HFFc6 (cell line): Measurements from ENCODE around the gene BACH2. TPM values are rescaled to one million over a fixed set of nuclear protein-coding genes. Genes with fewer than 3 reads are reported as not detected.
"Not testable (repeated sequence)": the region's sequence is repeated elsewhere in the genome, so short reads cannot be mapped to it uniquely, and the experiment has no call there.

Experiments
- DNase-seq: peaks from one replicate; pipeline ENCODE4 v3.0.0-alpha.2; 2018
- H3K27ac Mint-ChIP-seq: 2 replicates; pipeline ENCODE4 v1.8.0; 2020; ENCODE audit warnings: mild to moderate bottlenecking, mixed read lengths
- H3K27me3 Mint-ChIP-seq: 2 replicates; pipeline ENCODE4 v1.8.0; 2021; ENCODE audit warnings: mild to moderate bottlenecking, moderate library complexity, mixed read lengths; ENCODE audit not compliant: insufficient read depth
- H3K36me3 Mint-ChIP-seq: 2 replicates; pipeline ENCODE4 v1.8.0; 2021; ENCODE audit warnings: low read depth, mixed read lengths
- H3K4me1 Mint-ChIP-seq: 2 replicates; pipeline ENCODE4 v1.8.0; 2020; ENCODE audit warnings: low read depth, mixed read lengths
- H3K4me3 Mint-ChIP-seq: 2 replicates; pipeline ENCODE4 v1.8.0; 2020; ENCODE audit warnings: mild to moderate bottlenecking, moderate library complexity, mixed read lengths
- H3K9me3 Mint-ChIP-seq: 2 replicates; pipeline ENCODE4 v1.8.0; 2020; ENCODE audit warnings: mild to moderate bottlenecking, mixed read lengths
- total RNA-seq, 6 experiments: library from RNA; stranded (reverse); fragmentation: NEBNext Ultra II Directional; extraction: Animal tissue kit (Norgen Biotek cat#: 25700); gene quantifications; 2 replicates in 1 of 6; 3 replicates in 5 of 6; pipeline ENCODE4 v1.2.3, GENCODE V29; 2021
- TF ChIP-seq, protein P1 (sequence below): fragments of 200-600 bp; sonication (generic); IDR thresholded peaks from 2 replicates; pipeline ENCODE4 v1.5.0; 2021; ENCODE audit warnings: antibody characterized with exemption, mild to moderate bottlenecking

Gene BACH2
- total RNA-seq, 6 experiments from 2014 or later = not detected

DNA sequence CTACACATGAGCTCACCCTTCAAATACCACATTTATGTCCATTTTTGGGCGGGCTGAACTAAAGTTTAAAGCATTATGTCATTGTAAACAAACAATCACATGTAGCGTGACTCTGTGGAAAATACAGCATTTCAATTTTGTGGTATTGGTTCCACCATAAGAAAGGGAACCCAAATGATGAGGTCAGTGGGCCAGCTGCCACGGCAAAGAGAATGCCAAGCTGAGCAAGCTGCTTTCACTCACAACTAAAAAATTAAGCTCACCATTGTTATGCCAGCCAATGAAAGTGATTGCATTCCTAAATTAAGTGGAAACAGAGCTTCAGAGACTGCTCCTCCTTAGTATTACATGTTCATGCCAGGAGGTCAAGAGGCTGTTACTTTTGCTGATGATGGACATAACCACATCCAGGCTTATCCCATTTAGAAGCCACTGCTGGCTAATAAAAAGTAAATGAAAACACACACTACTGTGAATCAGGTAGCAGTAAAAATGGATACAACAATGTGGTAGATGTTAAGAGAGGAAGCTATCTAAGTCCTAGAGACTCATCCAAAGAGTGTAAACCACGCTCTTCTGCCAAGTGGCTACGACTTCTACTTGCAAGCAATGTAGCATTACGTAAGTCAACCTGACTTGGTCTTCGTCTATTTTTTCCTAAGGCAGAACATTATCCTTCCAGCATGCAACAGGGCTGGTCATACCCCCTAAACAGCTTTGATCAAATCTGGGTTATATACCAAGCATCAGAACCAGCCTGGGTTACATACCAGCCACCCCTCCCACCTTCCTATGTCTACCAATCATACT is 164.8 kb downstream of the BACH2 start:
- Mint-ChIP-seq H3K27ac (no peak overlapping the region), H3K4me3 (no peak overlapping the region), H3K36me3 (no peaks in the 10 kb centered on the region), H3K9me3 (peaks cover 5% of the 10 kb centered on the region; the same call in 1 of the 2 replicates), H3K27me3 (peaks cover 5% of the 10 kb centered on the region; the same call in 1 of the 2 replicates), H3K4me1 (peaks cover 8% of the 10 kb centered on the region; the same call in 1 of the 2 replicates)
- TF ChIP-seq, protein P1, sequence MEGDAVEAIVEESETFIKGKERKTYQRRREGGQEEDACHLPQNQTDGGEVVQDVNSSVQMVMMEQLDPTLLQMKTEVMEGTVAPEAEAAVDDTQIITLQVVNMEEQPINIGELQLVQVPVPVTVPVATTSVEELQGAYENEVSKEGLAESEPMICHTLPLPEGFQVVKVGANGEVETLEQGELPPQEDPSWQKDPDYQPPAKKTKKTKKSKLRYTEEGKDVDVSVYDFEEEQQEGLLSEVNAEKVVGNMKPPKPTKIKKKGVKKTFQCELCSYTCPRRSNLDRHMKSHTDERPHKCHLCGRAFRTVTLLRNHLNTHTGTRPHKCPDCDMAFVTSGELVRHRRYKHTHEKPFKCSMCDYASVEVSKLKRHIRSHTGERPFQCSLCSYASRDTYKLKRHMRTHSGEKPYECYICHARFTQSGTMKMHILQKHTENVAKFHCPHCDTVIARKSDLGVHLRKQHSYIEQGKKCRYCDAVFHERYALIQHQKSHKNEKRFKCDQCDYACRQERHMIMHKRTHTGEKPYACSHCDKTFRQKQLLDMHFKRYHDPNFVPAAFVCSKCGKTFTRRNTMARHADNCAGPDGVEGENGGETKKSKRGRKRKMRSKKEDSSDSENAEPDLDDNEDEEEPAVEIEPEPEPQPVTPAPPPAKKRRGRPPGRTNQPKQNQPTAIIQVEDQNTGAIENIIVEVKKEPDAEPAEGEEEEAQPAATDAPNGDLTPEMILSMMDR = no peak
- DNase-seq = peak; percentile 11

DNA sequence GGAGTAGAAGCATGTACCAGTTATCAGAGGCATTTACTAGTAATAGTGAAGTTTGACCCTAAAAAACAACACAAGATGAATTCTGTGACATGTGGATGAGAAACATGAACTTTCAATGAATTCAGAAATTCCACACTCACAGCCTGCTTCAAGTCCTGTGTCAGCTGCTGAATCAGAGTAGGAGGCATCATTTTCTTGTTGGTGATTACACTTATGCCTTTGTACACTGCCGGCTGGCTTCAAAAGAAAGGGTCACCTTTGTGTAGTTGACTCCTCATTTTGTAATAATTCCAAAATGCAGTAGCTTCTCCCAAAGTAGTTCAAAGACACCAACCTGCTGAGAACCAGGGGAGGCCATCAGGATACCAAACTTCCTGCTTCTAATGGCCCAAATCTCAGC is 165.5 kb downstream of the BACH2 start:
- H3K9me3 Mint-ChIP-seq = peaks cover 5% of the 10 kb centered on the region; the same call in 1 of the 2 replicates

DNA sequence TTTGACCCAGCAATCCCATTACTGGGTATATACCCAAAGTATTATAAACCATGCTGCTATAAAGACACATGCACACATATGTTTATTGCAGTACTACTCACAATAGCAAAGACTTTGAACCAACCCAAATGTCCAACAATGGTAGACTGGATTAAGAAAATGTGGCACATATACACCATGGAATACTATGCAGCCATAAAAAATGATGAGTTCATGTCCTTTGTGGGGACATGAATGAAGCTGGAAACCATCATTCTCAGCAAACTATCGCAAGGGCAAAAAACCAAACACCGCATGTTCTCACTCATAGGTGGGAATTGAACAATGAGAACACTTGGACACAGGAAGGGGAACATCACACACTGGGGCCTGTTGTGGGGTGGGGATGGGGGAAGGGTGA is 168.0 kb downstream of the BACH2 start:
- not testable (repeated sequence) for DNase-seq, H3K9me3 Mint-ChIP-seq, H3K36me3 Mint-ChIP-seq, H3K4me3 Mint-ChIP-seq, H3K27me3 Mint-ChIP-seq, H3K4me1 Mint-ChIP-seq, H3K27ac Mint-ChIP-seq

More for the DNA sequence above, 165.5 kb downstream of the BACH2 start:
- H3K4me1 Mint-ChIP-seq = peaks cover 6% of the 10 kb centered on the region; the same call in 1 of the 2 replicates
- H3K27me3 Mint-ChIP-seq = peaks cover 5% of the 10 kb centered on the region; the same call in 1 of the 2 replicates
- TF ChIP-seq, protein P1 = no peak
- DNase-seq = no peak
- H3K4me3 Mint-ChIP-seq = no peak overlapping the region
- H3K27ac Mint-ChIP-seq = no peak overlapping the region
- no peaks in the 10 kb centered on the region for H3K36me3 Mint-ChIP-seq

GRCh38 chr6:90127595-90127994 is 169.0 kb downstream of the BACH2 start:
- no peak for DNase-seq
- TF ChIP-seq, protein P1 = no peak
- peaks cover 9% of the 10 kb centered on the region; the same call in 1 of the 2 replicates for H3K4me1 Mint-ChIP-seq
- H3K9me3 Mint-ChIP-seq = peaks cover 9% of the 10 kb centered on the region; the same call in 1 of the 2 replicates
- H3K27me3 Mint-ChIP-seq = peaks cover 8% of the 10 kb centered on the region; the same call in 1 of the 2 replicates
- no peaks in the 10 kb centered on the region for H3K36me3 Mint-ChIP-seq
- H3K4me3 Mint-ChIP-seq = no peak overlapping the region
- no peak overlapping the region for H3K27ac Mint-ChIP-seq

GRCh38 chr6:90126839-90127238 is 169.8 kb downstream of the BACH2 start:
- Mint-ChIP-seq H3K27me3 (peaks cover 7% of the 10 kb centered on the region; the same call in 1 of the 2 replicates), H3K4me3 (no peak overlapping the region), H3K4me1 (peaks cover 14% of the 10 kb centered on the region; the same call in 1 of the 2 replicates), H3K9me3 (peaks cover 8% of the 10 kb centered on the region; the same call in 1 of the 2 replicates), H3K27ac (no peak overlapping the region), H3K36me3 (no peaks in the 10 kb centered on the region)
- no peak for DNase-seq
- TF ChIP-seq, protein P1 = no peak

DNA sequence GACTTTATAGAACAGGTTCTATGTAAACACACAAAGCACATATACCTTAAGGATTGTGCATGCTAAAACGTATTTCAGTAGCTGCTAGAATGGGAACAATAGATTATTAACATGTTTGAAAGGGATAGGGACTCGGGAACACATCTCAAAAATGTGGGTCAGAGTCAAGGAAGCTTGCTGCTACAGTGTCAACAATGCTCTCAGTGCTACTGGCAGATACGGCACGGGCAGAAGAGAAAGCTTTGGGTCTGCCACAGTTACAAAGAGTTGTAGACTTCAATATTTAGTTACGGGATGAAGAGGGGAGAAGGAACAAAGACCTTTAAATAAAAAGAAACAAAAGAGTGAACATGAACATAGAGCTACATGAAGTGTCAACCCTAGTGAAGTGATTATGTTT is 170.5 kb downstream of the BACH2 start:
- H3K36me3 Mint-ChIP-seq = no peaks in the 10 kb centered on the region
- peaks cover 7% of the 10 kb centered on the region; the same call in 1 of the 2 replicates for H3K27me3 Mint-ChIP-seq
- TF ChIP-seq, protein P1 = no peak
- H3K4me1 Mint-ChIP-seq = peaks cover 15% of the 10 kb centered on the region; the same call in 1 of the 2 replicates
- no peak for DNase-seq
- H3K9me3 Mint-ChIP-seq = peaks cover 8% of the 10 kb centered on the region; the same call in 1 of the 2 replicates
- H3K4me3 Mint-ChIP-seq = no peak overlapping the region
- H3K27ac Mint-ChIP-seq = no peak overlapping the region
